Measurements from ENCODE around the gene RB1.
A peak's percentile ranks its signal among the peaks of the same experiment; 100 is the strongest.

Gene RB1

GRCh38 chr13:48303359-48304142 lies at the start of gene RB1:
Gene RB1 (plus strand): TSS chr13:48303751. CDS start chr13:48303913, 162 bp downstream.
- H3K4me3 ChIP-seq (ENCODE audit: control insufficient read depth, low read depth, low read length), result peak within 1 kb of the TSS; percentile 70
- TF ChIP-seq CTCF (conservative IDR thresholded peaks at IDR 0.05; ENCODE audit: control insufficient read depth, insufficient read depth, low read depth, low read length), result no peak

GRCh38 chr13:48253849-48254248 lies 49.7 kb upstream of the RB1 start:
- no peak for TF ChIP-seq CTCF (conservative IDR thresholded peaks at IDR 0.05; ENCODE audit: control insufficient read depth, insufficient read depth, low read depth, low read length)
- DNase-seq (ENCODE audit: low read depth), result no peak
- H3K4me3 ChIP-seq (ENCODE audit: control insufficient read depth, low read depth, low read length), result no peak overlapping the region

More at GRCh38 chr13:48303359-48304142, at the start of gene RB1:
- peak; percentile 90 for DNase-seq (ENCODE audit: low read depth)

GRCh38 chr13:48255090-48255489 lies 48.5 kb upstream of the RB1 start:
- no peak for TF ChIP-seq CTCF (conservative IDR thresholded peaks at IDR 0.05; ENCODE audit: control insufficient read depth, insufficient read depth, low read depth, low read length)
- DNase-seq (ENCODE audit: low read depth), result no peak
- H3K4me3 ChIP-seq (ENCODE audit: control insufficient read depth, low read depth, low read length), result no peak overlapping the region

GRCh38 chr13:48255954-48256353 lies 47.6 kb upstream of the RB1 start:
- TF ChIP-seq CTCF (conservative IDR thresholded peaks at IDR 0.05; ENCODE audit: control insufficient read depth, insufficient read depth, low read depth, low read length), result no peak
- no peak overlapping the region for H3K4me3 ChIP-seq (ENCODE audit: control insufficient read depth, low read depth, low read length)
- DNase-seq (ENCODE audit: low read depth), result peak; percentile 27

GRCh38 chr13:48258002-48258401 lies 45.5 kb upstream of the RB1 start:
- no peak overlapping the region for H3K4me3 ChIP-seq (ENCODE audit: control insufficient read depth, low read depth, low read length)
- no peak for DNase-seq (ENCODE audit: low read depth)
- no peak for TF ChIP-seq CTCF (conservative IDR thresholded peaks at IDR 0.05; ENCODE audit: control insufficient read depth, insufficient read depth, low read depth, low read length)

- TF ChIP-seq CTCF (conservative IDR thresholded peaks at IDR 0.05; ENCODE audit: control insufficient read depth, insufficient read depth, low read depth, low read length), result no peak
- no peak overlapping the region for H3K4me3 ChIP-seq (ENCODE audit: control insufficient read depth, low read depth, low read length)
- no peak for DNase-seq (ENCODE audit: low read depth)
These were observed 45.1 kb upstream of the RB1 start for GRCh38 chr13:48258430-48258829.

All from fibroblast of mammary gland (primary cell).